ENCODE measurements around the gene RARRES1. TPM values are rescaled to one million over a fixed set of nuclear protein-coding genes. Genes with fewer than 3 reads are reported as not detected.

Gene RARRES1
- total and polyA plus RNA-seq, 2 experiments from 2014 or later: 1.2 to 1.7 TPM

- Histone ChIP-seq H3K4me1 (ENCODE audit: insufficient read depth) (peaks cover 66% of the 10 kb centered on the region), H3K27ac (no peak overlapping the region), H3K79me2 (ENCODE audit: insufficient read depth) (no peaks in the 10 kb centered on the region), H3K27me3 (replicated peaks; ENCODE audit: insufficient read depth) (no peaks in the 10 kb centered on the region), H3F3A (ENCODE audit: insufficient read depth) (peaks cover 33% of the 10 kb centered on the region), H3K9ac (no peak overlapping the region), H3K36me3 (ENCODE audit: low read depth) (0 out of 2 replicates have a peak, but pooled peaks cover 1% of the 10 kb centered on the region), H3K9me2 (ENCODE audit: insufficient read depth) (no peaks in the 10 kb centered on the region), H2AFZ (no peak overlapping the region), H4K20me1 (ENCODE audit: insufficient read depth) (no peaks in the 10 kb centered on the region), H3K4me3 (no peak overlapping the region), H3K4me2 (ENCODE audit: unreplicated experiment) (no peak overlapping the region), H3K9me3 (ENCODE audit: low read depth) (no peaks in the 10 kb centered on the region)
- in situ Hi-C loops (cut with MboI): no loop called here
- 50 to 60% methylated on average over 9 of the region's 9 CpGs for WGBS, 2 experiments (ENCODE audit: low coverage in 1 of 2, low lambda C conversion rate in 2 of 2, missing lambda C conversion rate in 2 of 2)
- DNase-seq: peak; percentile 48
- TF ChIP-seq EZH2 (IDR thresholded peaks at IDR 0.05; ENCODE audit: insufficient read depth, poor library complexity, severe bottlenecking) (no peak), EZH2phosphoT487 (IDR thresholded peaks at IDR 0.05; ENCODE audit: insufficient read depth, low read depth) (no peak)
These were observed 19.2 kb downstream of the RARRES1 start for GRCh38 chr3:158713094-158713499.

GRCh38 chr3:158712443-158712842, 19.8 kb downstream of the RARRES1 start:
- Histone ChIP-seq H3K9me3 (ENCODE audit: low read depth) (no peaks in the 10 kb centered on the region), H3K9me2 (ENCODE audit: insufficient read depth) (no peaks in the 10 kb centered on the region), H4K20me1 (ENCODE audit: insufficient read depth) (no peaks in the 10 kb centered on the region), H3F3A (ENCODE audit: insufficient read depth) (peaks cover 32% of the 10 kb centered on the region), H3K27me3 (replicated peaks; ENCODE audit: insufficient read depth) (no peaks in the 10 kb centered on the region), H3K4me1 (ENCODE audit: insufficient read depth) (peaks cover 59% of the 10 kb centered on the region), H3K4me3 (no peak overlapping the region), H3K9ac (no peak overlapping the region), H2AFZ (no peak overlapping the region), H3K79me2 (ENCODE audit: insufficient read depth) (no peaks in the 10 kb centered on the region), H3K27ac (peak overlapping the region; percentile 52), H3K36me3 (ENCODE audit: low read depth) (0 out of 2 replicates have a peak, but pooled peaks cover 6% of the 10 kb centered on the region), H3K4me2 (ENCODE audit: unreplicated experiment) (no peak overlapping the region)
- TF ChIP-seq EZH2phosphoT487 (IDR thresholded peaks at IDR 0.05; ENCODE audit: insufficient read depth, low read depth): no peak
- no peak for TF ChIP-seq EZH2 (IDR thresholded peaks at IDR 0.05; ENCODE audit: insufficient read depth, poor library complexity, severe bottlenecking)
- in situ Hi-C loops (cut with MboI): no loop called here
- no peak for DNase-seq
- WGBS, 2 experiments (ENCODE audit: low coverage in 1 of 2, low lambda C conversion rate in 2 of 2, missing lambda C conversion rate in 2 of 2): 19 to 24% methylated on average over 1 of the region's 1 CpG

- H2AFZ ChIP-seq: no peak overlapping the region
- in situ Hi-C loops (cut with MboI): no loop called here
- peaks cover 32% of the 10 kb centered on the region for H3F3A ChIP-seq (ENCODE audit: insufficient read depth)
- no peaks in the 10 kb centered on the region for H3K79me2 ChIP-seq (ENCODE audit: insufficient read depth)
- H3K27me3 ChIP-seq (replicated peaks; ENCODE audit: insufficient read depth): no peaks in the 10 kb centered on the region
- no peaks in the 10 kb centered on the region for H4K20me1 ChIP-seq (ENCODE audit: insufficient read depth)
- peak overlapping the region; percentile 52 for H3K27ac ChIP-seq
- H3K4me2 ChIP-seq (ENCODE audit: unreplicated experiment): no peak overlapping the region
- H3K9me3 ChIP-seq (ENCODE audit: low read depth): no peaks in the 10 kb centered on the region
- TF ChIP-seq EZH2 (IDR thresholded peaks at IDR 0.05; ENCODE audit: insufficient read depth, poor library complexity, severe bottlenecking) (no peak), EZH2phosphoT487 (IDR thresholded peaks at IDR 0.05; ENCODE audit: insufficient read depth, low read depth) (no peak)
- no peaks in the 10 kb centered on the region for H3K9me2 ChIP-seq (ENCODE audit: insufficient read depth)
- peak; percentile 84 for DNase-seq
- 0 to 13% methylated on average over 1 of the region's 1 CpG for WGBS, 2 experiments (ENCODE audit: low coverage in 1 of 2, low lambda C conversion rate in 2 of 2, missing lambda C conversion rate in 2 of 2)
- no peak overlapping the region for H3K9ac ChIP-seq
- H3K4me1 ChIP-seq (ENCODE audit: insufficient read depth): peaks cover 54% of the 10 kb centered on the region
- H3K36me3 ChIP-seq (ENCODE audit: low read depth): 0 out of 2 replicates have a peak, but pooled peaks cover 6% of the 10 kb centered on the region
- no peak overlapping the region for H3K4me3 ChIP-seq
These were observed 20.4 kb downstream of the RARRES1 start for GRCh38 chr3:158711886-158712285.

- Histone ChIP-seq H3K9me2 (ENCODE audit: insufficient read depth) (no peaks in the 10 kb centered on the region), H3K4me2 (ENCODE audit: unreplicated experiment) (no peak overlapping the region), H3K9me3 (ENCODE audit: low read depth) (no peaks in the 10 kb centered on the region), H4K20me1 (ENCODE audit: insufficient read depth) (no peaks in the 10 kb centered on the region), H3K4me3 (no peak overlapping the region), H3K36me3 (ENCODE audit: low read depth) (0 out of 2 replicates have a peak, but pooled peaks cover 6% of the 10 kb centered on the region), H3K9ac (no peak overlapping the region), H2AFZ (no peak overlapping the region), H3K4me1 (ENCODE audit: insufficient read depth) (peaks cover 48% of the 10 kb centered on the region), H3F3A (ENCODE audit: insufficient read depth) (peaks cover 27% of the 10 kb centered on the region), H3K27ac (peak overlapping the region; percentile 73; the same call in 1 of the 2 replicates), H3K27me3 (replicated peaks; ENCODE audit: insufficient read depth) (no peaks in the 10 kb centered on the region), H3K79me2 (ENCODE audit: insufficient read depth) (no peaks in the 10 kb centered on the region)
- in situ Hi-C loops (cut with MboI): no loop called here
- no peak for DNase-seq
- no peak for TF ChIP-seq EZH2 (IDR thresholded peaks at IDR 0.05; ENCODE audit: insufficient read depth, poor library complexity, severe bottlenecking)
- TF ChIP-seq EZH2phosphoT487 (IDR thresholded peaks at IDR 0.05; ENCODE audit: insufficient read depth, low read depth): no peak
- WGBS, 2 experiments (ENCODE audit: low coverage in 1 of 2, low lambda C conversion rate in 2 of 2, missing lambda C conversion rate in 2 of 2): 89 to 91% methylated on average over 4 of the region's 4 CpGs
These were observed 21.7 kb downstream of the RARRES1 start for GRCh38 chr3:158710601-158711000.

Data from GM23248 (cell line).